ENCODE results near the gene TEX13A. TPM values are rescaled to one million over a fixed set of nuclear protein-coding genes. Genes with fewer than 3 reads are reported as not detected.

The TEX13A gene
- total RNA-seq, 2 donors from 2014 or later = not detected

- Mint-ChIP-seq H3K36me3 (ENCODE audit: low read depth) (no peaks in the 10 kb centered on the region), H3K4me1 (no peaks in the 10 kb centered on the region)
- TF ChIP-seq CTCF (conservative IDR thresholded peaks at IDR 0.05) = no peak
Measured at GRCh38 chrX:105229146-105229545, 8.7 kb upstream of the TEX13A start.

GRCh38 chrX:105228602-105229001 lies 8.1 kb upstream of the TEX13A start:
- H3K4me1 ChIP-seq (ENCODE audit: control insufficient read depth, insufficient read depth, low read length) = no peaks in the 10 kb centered on the region
- no peak for TF ChIP-seq CTCF (conservative IDR thresholded peaks at IDR 0.05)
- no peaks in the 10 kb centered on the region for H3K9me3 ChIP-seq (ENCODE audit: control insufficient read depth, low read length)
- no peak overlapping the region for H3K9ac ChIP-seq (ENCODE audit: extremely low read depth, low read length, poor library complexity, severe bottlenecking)
- H3K27me3 ChIP-seq (ENCODE audit: control insufficient read depth, insufficient read depth, low read length, poor library complexity, severe bottlenecking) = no peaks in the 10 kb centered on the region
- peaks cover 33% of the 10 kb centered on the region for H3K9me3 Mint-ChIP-seq
- no peak overlapping the region for H3K4me3 ChIP-seq (ENCODE audit: low read length)
- H3K4me3 Mint-ChIP-seq = no peak overlapping the region
- no peaks in the 10 kb centered on the region for H3K36me3 Mint-ChIP-seq (ENCODE audit: low read depth)
- H3K27ac ChIP-seq (ENCODE audit: low read depth, low read length) = no peak overlapping the region
- no peaks in the 10 kb centered on the region for H3K36me3 ChIP-seq (ENCODE audit: control insufficient read depth, insufficient read depth, low read length)
- WGBS, 2 experiments (ENCODE audit: insufficient coverage in 1 of 2, insufficient read length in 1 of 2) = 100% methylated on average over 1 to 2 of the region's 2 CpGs
- H3K27ac Mint-ChIP-seq = no peak overlapping the region
- H3K27me3 Mint-ChIP-seq (ENCODE audit: insufficient read depth) = no peaks in the 10 kb centered on the region
- H3K4me1 Mint-ChIP-seq = no peaks in the 10 kb centered on the region
- DNase-seq = no peak

More at GRCh38 chrX:105229146-105229545, 8.7 kb upstream of the TEX13A start:
- Histone ChIP-seq H3K4me1 (ENCODE audit: control insufficient read depth, insufficient read depth, low read length) (no peaks in the 10 kb centered on the region), H3K9ac (ENCODE audit: extremely low read depth, low read length, poor library complexity, severe bottlenecking) (no peak overlapping the region), H3K27me3 (ENCODE audit: control insufficient read depth, insufficient read depth, low read length, poor library complexity, severe bottlenecking) (no peaks in the 10 kb centered on the region), H3K27ac (ENCODE audit: low read depth, low read length) (no peak overlapping the region), H3K4me3 (ENCODE audit: low read length) (no peak overlapping the region), H3K9me3 (ENCODE audit: control insufficient read depth, low read length) (no peaks in the 10 kb centered on the region), H3K36me3 (ENCODE audit: control insufficient read depth, insufficient read depth, low read length) (no peaks in the 10 kb centered on the region)
- Mint-ChIP-seq H3K9me3 (peaks cover 29% of the 10 kb centered on the region), H3K27ac (no peak overlapping the region), H3K27me3 (ENCODE audit: insufficient read depth) (no peaks in the 10 kb centered on the region), H3K4me3 (no peak overlapping the region)
- 91 to 100% methylated on average over 1 to 3 of the region's 3 CpGs for WGBS, 2 experiments (ENCODE audit: insufficient coverage in 1 of 2, insufficient read length in 1 of 2)
- no peak for DNase-seq

GRCh38 chrX:105226499-105226898 lies 6.0 kb upstream of the TEX13A start:
- WGBS, 2 experiments (ENCODE audit: insufficient coverage in 1 of 2, insufficient read length in 1 of 2) = 91% methylated on average over 5 of the region's 5 CpGs; no CpG with 5 or more reads in 1 of the 2 experiments
- no peak for TF ChIP-seq CTCF (conservative IDR thresholded peaks at IDR 0.05)
- no peaks in the 10 kb centered on the region for H3K36me3 Mint-ChIP-seq (ENCODE audit: low read depth)
- no peak overlapping the region for H3K4me3 Mint-ChIP-seq
- H3K9me3 ChIP-seq (ENCODE audit: control insufficient read depth, low read length) = no peaks in the 10 kb centered on the region
- H3K27ac ChIP-seq (ENCODE audit: low read depth, low read length) = no peak overlapping the region
- no peak overlapping the region for H3K9ac ChIP-seq (ENCODE audit: extremely low read depth, low read length, poor library complexity, severe bottlenecking)
- H3K27me3 ChIP-seq (ENCODE audit: control insufficient read depth, insufficient read depth, low read length, poor library complexity, severe bottlenecking) = no peaks in the 10 kb centered on the region
- no peaks in the 10 kb centered on the region for H3K27me3 Mint-ChIP-seq (ENCODE audit: insufficient read depth)
- no peak overlapping the region for H3K4me3 ChIP-seq (ENCODE audit: low read length)
- no peak overlapping the region for H3K27ac Mint-ChIP-seq
- no peaks in the 10 kb centered on the region for H3K4me1 Mint-ChIP-seq
- no peaks in the 10 kb centered on the region for H3K36me3 ChIP-seq (ENCODE audit: control insufficient read depth, insufficient read depth, low read length)
- no peak for DNase-seq
- H3K9me3 Mint-ChIP-seq = peaks cover 43% of the 10 kb centered on the region
- H3K4me1 ChIP-seq (ENCODE audit: control insufficient read depth, insufficient read depth, low read length) = no peaks in the 10 kb centered on the region

All from endodermal cell (in vitro differentiated cells).